ENCODE data around the gene HIPK2. TPM values are rescaled to one million over a fixed set of nuclear protein-coding genes. Genes with fewer than 3 reads are reported as not detected.

The HIPK2 gene
- total and polyA plus RNA-seq, 12 donors: 19.7 to 203 (median 127) TPM

DNA sequence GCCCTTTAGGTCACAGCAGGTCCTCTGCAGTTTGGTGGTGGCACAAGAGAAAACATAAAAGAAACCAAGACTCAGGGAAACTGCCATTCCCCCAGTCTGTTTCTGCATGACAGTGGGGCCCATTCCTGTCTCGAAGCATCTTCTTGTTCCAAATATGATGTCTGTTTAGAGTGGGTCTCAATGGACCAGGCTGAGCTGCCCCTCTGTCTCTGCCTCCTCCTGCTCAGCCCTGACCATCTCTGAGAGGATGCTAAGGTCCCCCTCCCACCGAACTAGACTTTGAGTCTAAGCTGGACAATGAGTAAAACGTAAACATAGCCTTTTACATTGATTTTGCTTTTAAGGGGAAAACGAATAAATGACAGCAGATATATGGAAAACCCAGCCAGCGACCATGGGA is 213.9 kb downstream of the HIPK2 start:
- Histone ChIP-seq H3K27me3 (no peaks in the 10 kb centered on the region), H3K27ac (no peak overlapping the region), H3K4me3 (no peak overlapping the region), H3K4me1 (peaks cover 0 to 17% (median 0%) of the 10 kb centered on the region in 9 donors), H3K36me3 (peaks cover 0 to 31% (median 0%) of the 10 kb centered on the region in 9 donors), H3K9me3 (no peaks in the 10 kb centered on the region)
- intact Hi-C loops (cut with DNase I): no loop called here
- DNase-seq (no peak), ATAC-seq (no peak)
- WGBS, 2 donors: 92 to 94% methylated on average over 5 of the region's 5 CpGs
- TF ChIP-seq, protein P1, sequence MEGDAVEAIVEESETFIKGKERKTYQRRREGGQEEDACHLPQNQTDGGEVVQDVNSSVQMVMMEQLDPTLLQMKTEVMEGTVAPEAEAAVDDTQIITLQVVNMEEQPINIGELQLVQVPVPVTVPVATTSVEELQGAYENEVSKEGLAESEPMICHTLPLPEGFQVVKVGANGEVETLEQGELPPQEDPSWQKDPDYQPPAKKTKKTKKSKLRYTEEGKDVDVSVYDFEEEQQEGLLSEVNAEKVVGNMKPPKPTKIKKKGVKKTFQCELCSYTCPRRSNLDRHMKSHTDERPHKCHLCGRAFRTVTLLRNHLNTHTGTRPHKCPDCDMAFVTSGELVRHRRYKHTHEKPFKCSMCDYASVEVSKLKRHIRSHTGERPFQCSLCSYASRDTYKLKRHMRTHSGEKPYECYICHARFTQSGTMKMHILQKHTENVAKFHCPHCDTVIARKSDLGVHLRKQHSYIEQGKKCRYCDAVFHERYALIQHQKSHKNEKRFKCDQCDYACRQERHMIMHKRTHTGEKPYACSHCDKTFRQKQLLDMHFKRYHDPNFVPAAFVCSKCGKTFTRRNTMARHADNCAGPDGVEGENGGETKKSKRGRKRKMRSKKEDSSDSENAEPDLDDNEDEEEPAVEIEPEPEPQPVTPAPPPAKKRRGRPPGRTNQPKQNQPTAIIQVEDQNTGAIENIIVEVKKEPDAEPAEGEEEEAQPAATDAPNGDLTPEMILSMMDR (IDR thresholded peaks at IDR 0.05): no peak

DNA sequence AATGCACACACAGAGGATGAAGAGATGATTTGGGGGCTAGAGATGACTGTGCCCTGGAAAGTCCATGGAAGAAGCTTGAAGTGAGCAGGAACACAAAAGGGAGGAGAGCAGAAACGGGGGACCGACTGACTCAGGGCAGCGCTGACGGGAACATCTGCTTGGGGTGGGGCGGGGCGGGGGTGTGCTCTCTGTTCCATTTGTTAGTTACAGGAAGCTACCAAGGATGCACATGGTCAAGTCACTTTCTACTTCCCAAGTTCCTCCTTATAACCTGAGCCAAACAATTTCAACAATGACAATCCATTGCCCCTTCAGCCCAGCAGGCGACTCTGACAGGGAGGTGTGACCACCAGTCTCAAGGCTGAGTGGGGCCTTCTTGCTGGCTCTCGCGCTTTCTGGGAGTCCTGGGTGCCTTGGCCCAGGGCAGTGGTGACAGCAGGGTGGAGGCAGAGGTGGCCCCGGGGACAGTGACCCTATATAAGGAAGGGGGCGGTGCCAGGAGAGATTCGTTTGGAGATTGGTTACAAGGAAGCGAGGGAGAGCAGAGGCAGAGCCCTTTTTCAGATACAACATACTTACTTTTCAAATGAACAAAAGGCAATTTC is 214.7 kb downstream of the HIPK2 start:
- TF ChIP-seq, protein P1 (IDR thresholded peaks at IDR 0.05): no peak
- no peak overlapping the region for H3K27ac ChIP-seq
- no peaks in the 10 kb centered on the region for H3K27me3 ChIP-seq
- no peak for DNase-seq
- peaks cover 0 to 23% (median 0%) of the 10 kb centered on the region in 9 donors for H3K36me3 ChIP-seq
- intact Hi-C loops (cut with DNase I): no loop called here
- peaks cover 0 to 17% (median 0%) of the 10 kb centered on the region in 9 donors for H3K4me1 ChIP-seq
- no peak overlapping the region for H3K4me3 ChIP-seq
- 58 to 67% methylated on average over 13 of the region's 13 CpGs for WGBS, 2 donors
- ATAC-seq: peak; percentile 20 to 72 (median 49)
- H3K9me3 ChIP-seq: no peaks in the 10 kb centered on the region

DNA sequence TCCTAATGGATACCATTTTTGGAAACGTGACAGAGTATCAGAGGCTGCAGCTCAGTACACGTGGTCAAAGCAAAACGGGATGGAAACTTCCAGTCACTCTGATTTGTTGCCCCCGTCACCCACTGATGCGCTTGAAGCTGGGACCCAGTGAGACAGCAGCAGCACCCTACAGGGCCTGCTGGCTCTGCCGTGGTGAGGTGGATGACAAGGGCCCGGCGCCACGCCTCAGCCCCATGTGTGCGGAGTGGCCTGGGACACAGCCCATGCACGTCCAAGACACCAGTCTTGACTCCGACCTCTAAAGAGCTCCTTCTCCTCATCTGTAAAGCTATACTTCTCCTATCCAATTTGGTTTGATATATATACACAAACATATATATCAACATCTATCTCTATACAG is 215.3 kb downstream of the HIPK2 start:
- ATAC-seq (peak in 1 of 8 donors; percentile 32), DNase-seq (no peak)
- Histone ChIP-seq H3K27ac (no peak overlapping the region), H3K9me3 (no peaks in the 10 kb centered on the region), H3K4me3 (no peak overlapping the region), H3K4me1 (peaks cover 0 to 17% (median 0%) of the 10 kb centered on the region in 9 donors), H3K36me3 (peaks cover 0 to 17% (median 0%) of the 10 kb centered on the region in 9 donors), H3K27me3 (peaks cover 0 to 4% (median 0%) of the 10 kb centered on the region in 7 donors)
- TF ChIP-seq, protein P1 (IDR thresholded peaks at IDR 0.05): no peak
- intact Hi-C loops (cut with DNase I): no loop called here
- WGBS, 2 donors: 90 to 93% methylated on average over 12 of the region's 12 CpGs

DNA sequence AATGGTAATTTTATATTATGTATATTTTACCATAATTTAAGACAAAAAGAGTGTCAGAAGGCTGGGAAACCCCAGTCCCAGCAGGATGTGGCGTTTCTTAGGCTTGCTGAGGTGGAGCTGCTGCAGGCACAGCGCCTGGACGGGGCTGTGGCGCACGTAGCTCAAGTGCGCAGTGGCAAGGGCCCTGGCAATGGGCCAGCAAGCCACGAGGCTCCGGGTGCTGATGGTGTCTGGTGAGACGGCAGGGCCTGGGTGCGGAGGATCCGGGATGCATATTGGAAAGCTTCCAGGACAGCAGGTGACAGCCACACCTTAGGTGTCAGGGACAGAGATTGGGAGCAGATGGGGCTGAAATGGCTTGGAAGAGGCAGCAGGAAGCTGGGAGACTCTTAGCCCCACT is 217.1 kb downstream of the HIPK2 start:
- DNase-seq (no peak), ATAC-seq (peak in 1 of 8 donors; percentile 67)
- Histone ChIP-seq H3K4me3 (no peak overlapping the region), H3K36me3 (peaks cover 0 to 11% (median 0%) of the 10 kb centered on the region in 9 donors), H3K4me1 (peaks cover 0 to 17% (median 0%) of the 10 kb centered on the region in 9 donors), H3K9me3 (no peaks in the 10 kb centered on the region), H3K27me3 (peaks cover 0 to 9% (median 0%) of the 10 kb centered on the region in 7 donors), H3K27ac (no peak overlapping the region)
- intact Hi-C loops (cut with DNase I): no loop called here
- 83 to 94% methylated on average over 11 of the region's 11 CpGs for WGBS, 2 donors
- TF ChIP-seq, protein P1 (IDR thresholded peaks at IDR 0.05): no peak
